ENCODE results near the gene DRG2. TPM values are rescaled to one million over a fixed set of nuclear protein-coding genes. Genes with fewer than 3 reads are reported as not detected.

DRG2 gene
- total and polyA plus RNA-seq, 2 of the 13 experiments (the other 11 are each of a cell fraction or from before 2014, with no cell fraction given): 20.1 to 26.6 TPM

DNA sequence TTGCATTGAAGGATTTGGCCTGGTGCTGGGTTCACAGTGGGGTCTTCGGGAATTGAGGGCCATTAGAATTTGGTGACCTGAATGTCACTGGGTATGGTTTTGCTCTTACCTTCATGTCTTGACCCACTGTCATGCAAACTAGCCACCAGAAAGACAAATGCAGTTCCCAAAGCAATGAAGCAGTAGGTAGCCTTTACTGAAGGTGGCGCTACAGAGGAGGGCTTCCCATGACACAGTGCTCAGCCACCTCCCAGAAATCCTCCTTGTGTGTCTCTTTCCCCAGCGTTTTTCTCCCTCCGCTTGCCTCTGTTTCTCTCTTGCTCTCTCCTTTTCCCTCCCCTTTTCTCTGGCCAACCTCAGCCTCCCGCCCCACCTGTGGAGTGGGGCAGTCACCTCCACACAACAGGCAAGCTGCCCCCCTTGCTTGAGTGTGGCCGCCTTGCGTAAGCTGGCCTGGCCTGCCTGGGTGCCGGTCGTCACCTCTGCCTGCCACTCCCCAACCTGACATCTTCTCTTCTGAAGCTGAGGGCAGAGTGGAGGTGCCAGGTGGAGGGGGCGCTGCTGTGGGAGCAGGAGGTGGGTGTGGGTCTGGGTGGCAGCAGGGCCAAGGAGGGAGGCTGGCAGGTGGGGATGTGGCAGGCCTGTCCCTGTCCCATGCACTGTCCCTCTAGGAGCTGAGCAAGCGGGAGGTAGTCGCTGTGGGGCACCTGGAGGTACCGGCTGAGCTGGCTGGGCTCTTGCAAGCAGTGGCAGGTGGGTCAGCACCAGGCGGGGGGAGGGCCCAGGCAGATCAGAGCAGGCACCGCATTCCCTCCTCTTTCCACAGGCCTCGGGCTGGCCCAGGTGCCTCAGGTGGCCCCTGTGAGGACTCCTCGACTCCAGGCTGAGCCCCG, 55.5 kb downstream of the DRG2 start (continued):
- TF ChIP-seq, protein P1, sequence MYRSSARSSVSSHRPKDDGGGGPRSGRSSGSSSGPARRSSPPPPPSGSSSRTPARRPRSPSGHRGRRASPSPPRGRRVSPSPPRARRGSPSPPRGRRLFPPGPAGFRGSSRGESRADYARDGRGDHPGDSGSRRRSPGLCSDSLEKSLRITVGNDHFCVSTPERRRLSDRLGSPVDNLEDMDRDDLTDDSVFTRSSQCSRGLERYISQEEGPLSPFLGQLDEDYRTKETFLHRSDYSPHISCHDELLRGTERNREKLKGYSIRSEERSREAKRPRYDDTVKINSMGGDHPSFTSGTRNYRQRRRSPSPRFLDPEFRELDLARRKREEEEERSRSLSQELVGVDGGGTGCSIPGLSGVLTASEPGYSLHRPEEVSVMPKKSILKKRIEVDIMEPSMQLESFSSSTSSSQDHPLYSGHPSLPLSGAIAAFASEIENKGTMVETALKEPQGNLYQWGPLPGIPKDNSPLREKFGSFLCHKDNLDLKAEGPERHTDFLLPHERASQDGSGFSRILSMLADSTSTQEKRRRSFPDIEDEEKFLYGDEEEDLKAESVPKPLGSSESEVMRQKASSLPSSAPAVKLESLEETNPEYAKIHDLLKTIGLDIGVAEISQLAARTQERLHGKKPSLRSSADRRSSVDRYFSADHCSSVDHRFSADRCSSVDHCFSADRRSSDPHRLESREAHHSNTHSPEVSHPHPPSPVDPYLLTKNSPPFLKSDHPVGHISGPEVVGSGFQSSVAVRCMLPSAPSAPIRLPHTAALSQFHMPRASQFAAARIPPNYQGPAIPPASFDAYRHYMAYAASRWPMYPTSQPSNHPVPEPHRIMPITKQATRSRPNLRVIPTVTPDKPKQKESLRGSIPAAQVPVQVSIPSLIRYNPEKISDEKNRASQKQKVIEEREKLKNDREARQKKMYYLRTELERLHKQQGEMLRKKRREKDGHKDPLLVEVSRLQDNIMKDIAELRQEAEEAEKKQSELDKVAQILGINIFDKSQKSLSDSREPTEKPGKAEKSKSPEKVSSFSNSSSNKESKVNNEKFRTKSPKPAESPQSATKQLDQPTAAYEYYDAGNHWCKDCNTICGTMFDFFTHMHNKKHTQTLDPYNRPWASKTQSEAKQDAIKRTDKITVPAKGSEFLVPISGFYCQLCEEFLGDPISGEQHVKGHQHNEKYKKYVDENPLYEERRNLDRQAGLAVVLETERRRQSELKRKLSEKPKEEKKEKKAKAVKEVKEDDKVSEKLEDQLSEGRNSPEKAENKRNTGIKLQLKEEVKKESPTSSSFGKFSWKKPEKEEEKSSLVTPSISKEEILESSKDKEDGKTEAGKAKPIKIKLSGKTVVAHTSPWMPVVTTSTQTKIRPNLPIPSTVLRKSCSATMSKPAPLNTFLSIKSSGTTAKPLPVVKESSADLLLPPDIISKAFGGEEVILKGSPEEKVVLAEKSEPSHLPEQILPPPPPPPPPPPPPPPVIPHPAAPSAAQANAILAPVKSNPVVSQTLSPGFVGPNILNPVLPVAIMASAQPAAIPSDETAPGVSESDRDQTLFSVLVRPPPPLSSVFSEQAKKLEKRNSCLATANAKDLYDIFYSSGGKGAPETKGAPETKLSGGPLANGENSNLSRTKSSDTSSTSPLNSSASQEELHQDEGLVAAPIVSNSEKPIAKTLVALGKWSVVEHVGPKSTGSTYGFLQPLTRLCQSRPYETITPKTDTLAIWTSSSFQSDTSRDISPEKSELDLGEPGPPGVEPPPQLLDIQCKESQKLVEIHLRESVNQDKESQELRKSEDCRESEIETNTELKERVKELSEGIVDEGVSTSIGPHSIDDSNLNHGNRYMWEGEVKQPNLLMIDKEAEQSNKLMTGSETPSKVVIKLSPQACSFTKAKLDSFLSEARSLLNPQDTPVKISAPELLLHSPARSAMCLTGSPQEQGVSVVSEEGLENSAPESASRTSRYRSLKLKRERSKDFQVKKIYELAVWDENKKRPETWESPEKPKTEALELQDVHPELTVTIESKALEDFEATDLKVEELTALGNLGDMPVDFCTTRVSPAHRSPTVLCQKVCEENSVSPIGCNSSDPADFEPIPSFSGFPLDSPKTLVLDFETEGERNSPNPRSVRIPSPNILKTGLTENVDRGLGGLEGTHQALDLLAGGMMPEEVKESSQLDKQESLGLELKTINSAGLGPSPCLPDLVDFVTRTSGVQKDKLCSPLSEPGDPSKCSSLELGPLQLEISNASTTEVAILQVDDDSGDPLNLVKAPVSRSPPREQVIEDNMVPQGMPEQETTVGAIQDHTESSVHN (CRISPR knock-in tag; IDR thresholded peaks at IDR 0.05): no peak
- TF ChIP-seq, protein P2, sequence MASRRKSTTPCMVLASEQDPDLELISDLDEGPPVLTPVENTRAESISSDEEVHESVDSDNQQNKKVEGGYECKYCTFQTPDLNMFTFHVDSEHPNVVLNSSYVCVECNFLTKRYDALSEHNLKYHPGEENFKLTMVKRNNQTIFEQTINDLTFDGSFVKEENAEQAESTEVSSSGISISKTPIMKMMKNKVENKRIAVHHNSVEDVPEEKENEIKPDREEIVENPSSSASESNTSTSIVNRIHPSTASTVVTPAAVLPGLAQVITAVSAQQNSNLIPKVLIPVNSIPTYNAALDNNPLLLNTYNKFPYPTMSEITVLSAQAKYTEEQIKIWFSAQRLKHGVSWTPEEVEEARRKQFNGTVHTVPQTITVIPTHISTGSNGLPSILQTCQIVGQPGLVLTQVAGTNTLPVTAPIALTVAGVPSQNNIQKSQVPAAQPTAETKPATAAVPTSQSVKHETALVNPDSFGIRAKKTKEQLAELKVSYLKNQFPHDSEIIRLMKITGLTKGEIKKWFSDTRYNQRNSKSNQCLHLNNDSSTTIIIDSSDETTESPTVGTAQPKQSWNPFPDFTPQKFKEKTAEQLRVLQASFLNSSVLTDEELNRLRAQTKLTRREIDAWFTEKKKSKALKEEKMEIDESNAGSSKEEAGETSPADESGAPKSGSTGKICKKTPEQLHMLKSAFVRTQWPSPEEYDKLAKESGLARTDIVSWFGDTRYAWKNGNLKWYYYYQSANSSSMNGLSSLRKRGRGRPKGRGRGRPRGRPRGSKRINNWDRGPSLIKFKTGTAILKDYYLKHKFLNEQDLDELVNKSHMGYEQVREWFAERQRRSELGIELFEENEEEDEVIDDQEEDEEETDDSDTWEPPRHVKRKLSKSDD (CRISPR knock-in tag; IDR thresholded peaks at IDR 0.05; ENCODE audit: low read depth): no peak
- TF ChIP-seq ZBTB38 (CRISPR knock-in tag; IDR thresholded peaks at IDR 0.05): no peak
- no peak for TF ChIP-seq ZFP41 (CRISPR knock-in tag; IDR thresholded peaks at IDR 0.05; ENCODE audit: borderline replicate concordance)
- TF ChIP-seq ZNF24 (IDR thresholded peaks at IDR 0.05): no peak

Measured in HepG2 (cell line).